Measurements from ENCODE around the gene CARD11. TPM values are rescaled to one million over a fixed set of nuclear protein-coding genes. Genes with fewer than 3 reads are reported as not detected.

Gene CARD11
- total RNA-seq, 2 experiments from 2014 or later = 98.3 to 103 TPM

GRCh38 chr7:2923886-2924574, 119.6 kb downstream of the CARD11 start:
- TF ChIP-seq CTCF (IDR thresholded peaks at IDR 0.05) = no peak
- no peaks in the 10 kb centered on the region for H3K9me3 Mint-ChIP-seq
- CTCF ChIA-PET = interaction anchor here (0.6 to 1.4 kb wide), 3 partner anchors 13 to 141 kb away, joined by 3 to 4 read pairs (median 4); no protein-coding TSS in a partner anchor
- POLR2A ChIA-PET = interaction anchor here (0.6 to 2.0 kb wide), 2 partner anchors 14 to 23 kb away, joined by 3 to 5 read pairs; no protein-coding TSS in a partner anchor
- peaks cover 46% of the 10 kb centered on the region for H3K36me3 Mint-ChIP-seq (ENCODE audit: low read depth)
- H3K27me3 Mint-ChIP-seq = no peaks in the 10 kb centered on the region
- H3K27ac Mint-ChIP-seq = no peak overlapping the region
- ATAC-seq (no peak), DNase-seq (no peak)
- no peak overlapping the region for H3K4me3 Mint-ChIP-seq
- no peaks in the 10 kb centered on the region for H3K4me1 Mint-ChIP-seq (ENCODE audit: low read depth)
- intact Hi-C loops (cut with micrococcal nuclease) = no loop called here

GRCh38 chr7:2923291-2923781, 120.3 kb downstream of the CARD11 start:
- Mint-ChIP-seq H3K27me3 (no peaks in the 10 kb centered on the region), H3K4me1 (ENCODE audit: low read depth) (no peaks in the 10 kb centered on the region), H3K9me3 (no peaks in the 10 kb centered on the region), H3K36me3 (ENCODE audit: low read depth) (peaks cover 50% of the 10 kb centered on the region), H3K4me3 (no peak overlapping the region), H3K27ac (no peak overlapping the region)
- ATAC-seq (no peak), DNase-seq (no peak)
- no peak for TF ChIP-seq CTCF (IDR thresholded peaks at IDR 0.05)
- ChIA-PET POLR2A (interaction anchor here (0.9 to 2.0 kb wide), 3 partner anchors 8 to 55 kb away, joined by 3 to 5 read pairs (median 4); no protein-coding TSS in a partner anchor), CTCF (interaction anchor here (0.6 to 1.1 kb wide), 2 partner anchors 10 to 19 kb away, joined by 3 read pairs; no protein-coding TSS in a partner anchor)
- intact Hi-C loops (cut with micrococcal nuclease) = no loop called here

GRCh38 chr7:2922866-2923265, 120.8 kb downstream of the CARD11 start:
- Mint-ChIP-seq H3K4me3 (no peak overlapping the region), H3K36me3 (ENCODE audit: low read depth) (peaks cover 53% of the 10 kb centered on the region), H3K27ac (no peak overlapping the region), H3K9me3 (no peaks in the 10 kb centered on the region), H3K27me3 (no peaks in the 10 kb centered on the region), H3K4me1 (ENCODE audit: low read depth) (no peaks in the 10 kb centered on the region)
- DNase-seq (no peak), ATAC-seq (no peak)
- no peak for TF ChIP-seq CTCF (IDR thresholded peaks at IDR 0.05)
- intact Hi-C loops (cut with micrococcal nuclease) = no loop called here
- CTCF ChIA-PET = interaction anchor here (1.1 kb wide), 1 partner anchor 11 kb away, joined by 3 read pairs; no protein-coding TSS in a partner anchor
- POLR2A ChIA-PET = interaction anchor here (0.9 to 2.0 kb wide), 3 partner anchors 9 to 55 kb away, joined by 3 to 5 read pairs (median 4); no protein-coding TSS in a partner anchor

- ChIA-PET POLR2A (interaction anchor here (0.9 to 1.1 kb wide), 2 partner anchors 9 to 56 kb away, joined by 3 to 4 read pairs; no protein-coding TSS in a partner anchor), CTCF (interaction anchor here (1.1 kb wide), 1 partner anchor 11 kb away, joined by 3 read pairs; no protein-coding TSS in a partner anchor)
- H3K36me3 Mint-ChIP-seq (ENCODE audit: low read depth) = peaks cover 50% of the 10 kb centered on the region
- ATAC-seq (no peak), DNase-seq (no peak)
- no peak overlapping the region for H3K27ac Mint-ChIP-seq
- intact Hi-C loops (cut with micrococcal nuclease) = no loop called here
- H3K4me1 Mint-ChIP-seq (ENCODE audit: low read depth) = no peaks in the 10 kb centered on the region
- no peaks in the 10 kb centered on the region for H3K27me3 Mint-ChIP-seq
- H3K4me3 Mint-ChIP-seq = no peak overlapping the region
- no peak for TF ChIP-seq CTCF (IDR thresholded peaks at IDR 0.05)
- H3K9me3 Mint-ChIP-seq = no peaks in the 10 kb centered on the region
These were observed 121.3 kb downstream of the CARD11 start for GRCh38 chr7:2922348-2922691.
